ENCODE data around the gene CPT1B.
"Not testable (repeated sequence)": the region's sequence is repeated elsewhere in the genome, so short reads cannot be mapped to it uniquely, and the experiment has no call there.

CPT1B gene

DNA sequence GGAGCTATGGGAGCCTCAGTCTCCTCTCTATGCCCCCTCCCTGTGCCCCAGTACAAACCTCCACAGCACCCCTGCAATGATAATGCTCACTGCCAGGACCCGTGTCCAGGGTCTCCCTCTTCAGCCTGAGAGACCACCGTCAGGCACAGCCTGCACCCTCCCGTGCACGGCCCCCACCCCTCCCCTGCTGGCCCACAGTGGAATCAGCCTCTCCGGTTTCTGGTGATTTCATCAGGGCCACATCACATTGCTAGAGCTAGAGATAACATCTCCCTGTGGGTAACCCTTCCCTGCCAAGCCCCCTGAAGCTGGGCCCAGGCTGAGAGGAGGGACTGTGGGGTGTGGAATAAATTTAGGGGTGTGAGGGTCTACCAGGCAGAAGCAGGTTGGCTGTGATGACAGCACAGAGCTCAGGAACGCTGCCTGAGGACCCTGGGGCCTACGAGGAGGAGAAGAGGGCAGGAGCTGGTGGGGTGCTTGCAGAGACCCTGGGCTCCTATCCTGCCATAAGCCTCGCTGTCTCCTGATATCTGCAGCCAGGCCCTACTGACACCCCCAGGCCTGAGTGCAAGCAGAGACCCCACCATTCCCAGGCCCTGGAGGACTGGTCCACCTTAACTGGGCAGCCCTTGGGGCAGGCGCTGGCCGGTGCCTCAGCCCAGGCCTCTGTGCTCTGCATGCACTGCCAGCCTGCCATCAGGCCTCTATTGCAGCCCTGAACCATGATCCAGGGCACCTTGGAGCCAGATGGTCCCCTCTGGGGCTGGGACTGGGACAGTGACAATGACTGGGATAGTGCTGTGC, 32.5 kb downstream of the CPT1B start, which contains the start of gene KLHDC7B:
KLHDC7B (plus strand) TSS at position 378 of the 804 bp plus-strand sequence; CDS start at position 723, 345 bp downstream.
- no peak for DNase-seq (ENCODE audit: low spot score)

DNA sequence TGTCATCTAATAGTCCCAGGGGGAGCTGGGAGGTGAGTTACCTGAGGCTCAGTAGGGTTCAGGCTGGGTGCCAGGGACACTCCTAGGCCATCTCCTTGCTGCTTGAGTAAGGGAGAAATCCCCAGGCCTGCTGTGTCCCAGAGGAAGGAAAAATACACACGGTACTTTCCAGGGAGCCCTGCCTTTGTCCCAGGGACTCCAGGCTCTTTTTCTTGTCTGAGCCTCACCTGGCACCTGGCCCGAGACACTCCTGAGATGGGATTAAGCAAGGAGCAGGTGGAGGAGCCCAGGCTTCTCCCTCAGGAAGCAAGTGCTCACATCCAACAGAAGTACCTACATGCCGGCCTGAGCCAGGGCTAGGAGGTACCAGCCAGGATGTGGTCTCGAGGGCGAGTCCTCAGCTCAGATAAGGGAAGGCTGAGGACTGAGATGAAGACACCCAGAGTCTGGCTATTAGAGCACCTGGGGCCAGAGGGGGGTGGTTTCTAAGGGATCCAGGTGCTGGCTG, 33.4 kb downstream of the CPT1B start:
- DNase-seq (ENCODE audit: low spot score), result no peak

DNA sequence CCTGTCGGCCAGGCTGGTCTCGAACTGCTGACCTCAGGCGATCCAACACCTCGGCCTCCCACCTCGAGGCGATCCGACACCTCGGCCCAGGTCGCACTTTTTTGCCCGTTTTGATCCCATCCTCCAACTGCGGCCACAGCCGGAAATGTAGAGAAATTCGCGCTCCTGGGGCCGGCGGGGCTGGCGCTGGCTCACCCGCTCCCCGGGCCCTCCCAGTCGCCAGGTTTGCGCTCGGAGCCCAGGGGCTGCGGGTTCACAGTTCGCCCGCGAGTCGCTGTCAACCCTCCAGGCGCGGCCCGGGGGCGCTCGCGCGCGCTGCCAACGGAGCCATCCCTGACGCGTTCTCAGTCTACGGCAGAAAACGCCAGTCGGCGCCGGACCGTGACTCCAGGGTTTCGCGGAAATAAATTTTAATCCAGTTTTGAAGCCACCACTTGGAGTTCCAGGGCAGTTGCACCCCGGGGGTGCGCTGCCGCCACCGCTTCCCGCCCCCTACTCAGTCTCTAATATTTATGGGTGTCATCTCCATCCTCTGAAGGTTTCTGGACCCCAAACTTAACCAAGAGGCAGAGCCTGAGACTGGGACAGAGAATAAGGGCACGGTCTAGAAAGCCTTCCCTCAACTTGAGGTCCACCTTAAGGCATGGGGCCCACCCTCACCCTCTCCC, 34.0 kb downstream of the CPT1B start:
- peak; percentile 33 for DNase-seq (ENCODE audit: low spot score)

DNA sequence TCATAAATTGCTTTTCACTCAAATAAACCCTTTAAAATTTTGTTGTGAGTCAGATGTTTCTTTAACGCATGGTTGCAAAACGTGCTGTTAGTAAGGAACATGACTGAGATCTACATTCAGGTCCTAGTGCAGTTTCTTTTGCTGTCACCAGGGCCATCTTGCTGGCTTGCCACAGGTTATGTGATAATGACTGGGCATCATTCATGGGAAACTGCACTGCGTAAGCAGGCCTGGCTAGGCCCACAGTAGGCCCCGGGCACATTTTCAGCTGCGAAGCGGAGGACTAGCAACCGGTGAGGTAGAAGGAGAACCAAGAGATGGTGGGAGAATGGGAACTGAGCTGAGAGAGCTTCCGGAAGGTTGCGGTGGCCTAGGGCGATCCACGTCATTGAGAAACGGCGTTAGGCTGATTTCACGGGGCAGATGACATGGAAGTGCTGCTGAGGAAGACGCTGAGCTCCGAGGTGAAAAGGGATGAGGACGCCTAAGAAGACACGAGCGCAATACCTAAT, 35.8 kb downstream of the CPT1B start:
- DNase-seq (ENCODE audit: low spot score), result no peak

DNA sequence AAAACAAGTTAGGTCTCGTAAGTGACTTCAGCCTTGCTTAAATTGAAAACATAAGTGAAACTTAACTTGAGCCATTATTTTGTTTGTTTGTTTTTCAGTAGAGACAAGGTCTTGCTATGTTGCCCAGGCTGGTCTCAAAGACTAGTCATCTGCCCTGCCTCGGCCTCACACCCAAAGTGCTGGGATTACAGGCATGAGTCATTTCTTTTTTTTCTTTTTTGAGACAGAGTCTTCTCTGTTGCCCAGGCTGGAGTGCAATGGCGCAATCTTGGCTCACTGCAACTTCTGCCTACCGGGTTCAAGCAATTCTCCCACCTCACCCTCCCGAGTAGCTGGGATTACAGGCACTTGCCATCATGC, 36.6 kb downstream of the CPT1B start:
- not testable (repeated sequence) for DNase-seq (ENCODE audit: low spot score)

DNA sequence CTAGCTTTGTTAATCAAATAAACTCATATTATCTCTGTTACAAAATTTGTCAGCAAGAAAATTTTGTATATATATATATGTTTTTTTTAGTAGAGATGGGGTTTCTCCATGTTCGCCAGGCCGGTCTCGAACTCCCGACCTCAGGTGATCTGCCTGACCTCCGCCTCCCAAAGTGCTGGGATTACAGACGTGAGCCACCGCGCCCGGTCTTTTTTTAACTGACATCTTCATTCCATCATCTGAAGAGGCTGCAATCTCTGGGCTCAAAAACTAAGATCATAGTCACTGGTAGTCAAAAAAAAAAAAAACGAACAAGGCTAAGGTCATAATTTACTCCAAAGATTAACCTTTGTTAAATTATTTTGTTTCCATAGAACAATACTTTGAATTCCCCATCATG, 37.8 kb downstream of the CPT1B start:
- DNase-seq (ENCODE audit: low spot score), result no peak

DNA sequence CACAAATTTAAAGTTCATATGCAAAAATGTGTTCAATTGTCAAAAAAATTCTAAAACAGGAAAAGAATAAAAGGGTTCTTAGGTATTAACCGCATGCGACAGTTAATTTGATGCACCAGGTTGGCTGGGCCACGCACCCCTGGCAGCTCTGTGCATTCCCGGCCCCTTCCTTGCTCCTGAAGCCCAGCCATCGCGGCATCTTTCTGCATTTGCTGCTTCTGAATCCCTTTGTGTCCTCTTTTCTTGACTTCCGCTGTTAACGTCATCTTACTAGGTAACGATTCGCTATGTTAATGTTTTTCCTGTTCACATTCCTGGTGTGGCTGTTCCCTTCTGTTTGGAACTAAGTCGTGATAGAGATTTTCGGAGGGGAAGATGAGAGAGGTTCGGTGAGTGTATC, 40.5 kb downstream of the CPT1B start:
- no peak for DNase-seq (ENCODE audit: low spot score)

DNA sequence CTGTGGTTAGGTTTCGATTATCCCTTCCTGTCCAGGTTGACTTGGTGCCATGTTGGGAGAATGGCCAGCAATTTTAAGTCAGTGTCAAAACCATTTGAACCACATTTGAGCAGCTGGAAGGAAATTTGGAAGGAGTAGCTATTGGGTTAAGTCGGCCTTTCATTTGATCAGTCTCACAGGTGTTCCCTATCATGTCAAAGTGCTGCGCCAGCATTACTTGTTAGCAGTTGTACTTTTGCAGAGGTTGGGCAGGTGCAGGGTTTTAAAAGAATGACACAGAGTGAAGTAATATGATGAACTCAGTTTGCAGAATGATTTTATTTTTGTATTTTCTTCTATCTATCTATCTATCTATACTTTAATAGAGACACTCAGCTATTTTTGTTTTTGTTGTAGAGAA, 42.0 kb downstream of the CPT1B start:
- no peak for DNase-seq (ENCODE audit: low spot score)

DNA sequence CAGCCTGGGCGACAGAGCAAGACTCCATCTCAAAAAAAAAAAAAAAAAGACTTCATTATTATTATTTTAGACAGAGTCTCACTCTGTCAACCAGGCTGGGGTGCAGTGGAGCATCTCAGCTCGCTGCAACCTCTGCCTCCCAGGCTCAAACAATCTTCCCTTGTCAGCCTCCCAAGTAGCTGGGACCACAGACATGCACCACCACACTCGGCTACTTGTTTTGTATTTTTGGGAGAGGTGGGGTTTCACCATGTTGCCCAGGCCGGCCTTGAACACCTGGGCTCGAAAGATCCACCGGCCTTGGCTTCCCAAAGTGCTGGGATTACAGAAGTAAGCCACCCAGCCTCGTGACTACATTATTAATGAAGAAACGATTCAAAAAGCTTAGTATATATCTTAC, 43.1 kb downstream of the CPT1B start:
- no peak for DNase-seq (ENCODE audit: low spot score)

DNA sequence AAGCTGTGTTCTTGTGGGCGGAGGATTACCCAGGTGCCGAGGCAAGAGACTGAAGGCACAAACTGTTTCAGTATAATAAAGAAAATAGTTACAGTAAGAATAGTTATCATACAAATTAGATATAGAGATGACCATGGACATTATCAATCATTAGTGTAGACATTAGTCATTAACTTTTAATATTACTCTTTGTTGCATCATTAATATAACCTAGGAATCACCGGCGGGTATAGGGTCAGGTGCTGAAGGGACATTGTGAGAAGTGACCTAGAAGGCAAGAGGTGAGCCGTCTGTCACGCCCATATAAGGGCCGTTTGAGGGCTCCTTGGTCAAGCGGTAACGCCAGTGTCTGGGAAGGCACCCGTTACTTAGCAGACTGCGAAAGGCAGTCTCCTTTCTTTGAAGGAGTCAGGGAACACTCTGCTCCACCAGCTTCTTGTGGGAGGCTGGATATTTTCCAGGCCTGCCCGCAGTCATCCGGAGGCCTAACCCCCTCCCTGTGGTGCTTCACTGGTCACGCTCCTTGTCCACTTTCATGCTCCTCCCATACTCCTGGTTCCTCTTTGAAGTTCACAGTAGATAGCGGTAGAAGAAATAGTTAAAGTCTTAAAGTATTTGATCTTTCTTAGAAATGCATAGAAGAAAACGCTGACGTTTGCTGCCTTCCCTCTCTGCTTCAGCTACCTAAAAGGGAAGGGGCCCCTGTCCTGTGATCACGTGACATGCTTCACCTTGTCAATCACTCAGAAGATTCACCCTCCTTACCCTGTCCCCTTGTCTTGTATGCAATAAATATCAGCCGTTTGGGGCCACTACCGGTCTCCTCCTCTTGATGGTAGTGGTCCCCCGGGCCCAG, 44.1 kb downstream of the CPT1B start:
- not testable (repeated sequence) for DNase-seq (ENCODE audit: low spot score)

DNA sequence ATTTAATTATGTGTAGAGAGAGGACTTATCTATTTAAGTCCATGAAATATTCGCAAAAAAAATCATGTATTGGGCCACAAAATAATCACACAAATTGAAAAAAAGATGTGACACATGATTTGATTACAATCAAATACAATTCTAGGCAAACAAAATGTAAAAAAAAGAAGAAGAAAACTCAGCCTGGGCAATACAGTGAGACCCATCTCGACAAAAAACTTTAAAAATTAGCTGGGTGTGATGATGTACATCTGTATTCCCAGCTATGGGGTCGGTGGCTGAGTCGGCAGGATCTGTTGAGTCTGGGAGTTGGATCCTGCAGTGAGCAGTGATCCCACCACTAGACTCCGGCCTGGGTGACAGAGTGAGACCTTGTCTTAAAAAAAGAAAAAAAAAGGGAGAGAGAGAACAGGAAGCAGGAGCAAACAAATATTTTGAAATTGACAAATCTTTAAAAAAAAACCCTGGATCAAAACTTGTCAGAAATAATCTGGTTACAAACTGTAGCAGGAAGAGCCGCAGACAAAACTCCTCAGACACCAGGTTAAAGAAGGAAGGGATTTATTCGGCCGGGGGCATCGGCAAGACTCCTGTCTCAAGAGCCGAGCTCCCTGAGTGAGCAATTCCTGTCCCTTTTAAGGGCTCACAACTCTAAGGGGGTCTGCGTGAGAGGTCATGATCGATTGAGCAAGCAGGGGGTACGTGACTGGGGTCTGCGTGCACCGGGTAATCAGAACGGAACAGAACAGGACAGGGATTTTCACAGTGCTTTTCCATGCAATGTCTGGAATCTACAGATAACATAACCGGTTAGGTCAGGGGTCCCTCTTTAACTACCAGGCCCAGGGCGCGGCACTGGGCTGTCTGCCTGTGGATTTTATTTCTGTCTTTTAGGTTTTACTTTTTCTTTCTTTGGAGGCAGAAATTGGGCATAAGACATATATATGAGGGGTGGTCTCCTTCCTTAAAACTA, 45.1 kb downstream of the CPT1B start:
- DNase-seq (ENCODE audit: low spot score), result no peak

DNA sequence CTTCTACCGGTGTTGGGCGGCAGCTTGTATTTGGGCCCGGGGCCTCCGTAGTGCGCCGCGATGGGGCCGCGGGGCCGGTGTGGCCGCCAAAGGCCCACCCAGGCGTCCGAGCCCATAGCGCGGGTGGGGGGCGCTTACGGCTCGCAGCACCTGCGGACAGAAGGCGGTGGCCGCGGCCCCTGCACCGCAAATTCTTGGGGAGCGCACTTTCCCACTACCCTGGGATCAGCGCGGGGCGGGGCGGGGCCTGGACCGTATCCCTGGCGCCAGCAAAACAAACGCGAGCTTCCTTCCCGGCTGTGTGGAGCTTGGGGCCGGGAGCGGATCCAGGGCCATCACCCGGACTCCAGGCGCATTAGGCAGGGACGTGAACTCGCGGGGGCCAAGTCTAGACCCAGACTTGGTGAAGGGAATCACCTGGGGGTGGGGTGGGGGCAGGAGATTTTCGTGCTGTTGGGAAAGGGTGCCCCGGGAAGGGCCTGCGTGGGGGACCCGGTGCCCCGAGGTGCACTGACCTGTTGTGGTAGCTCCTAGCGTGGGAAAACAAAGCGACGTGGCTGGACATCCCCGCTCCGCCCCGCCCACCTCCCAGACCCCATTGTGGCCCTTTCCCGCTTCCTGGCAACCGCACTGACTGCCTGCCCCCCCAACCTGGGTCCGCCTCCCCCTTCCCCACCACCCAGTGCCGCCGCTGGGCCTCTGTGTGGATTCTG, 46.1 kb downstream of the CPT1B start:
- DNase-seq (ENCODE audit: low spot score), result peak; percentile 33

DNA sequence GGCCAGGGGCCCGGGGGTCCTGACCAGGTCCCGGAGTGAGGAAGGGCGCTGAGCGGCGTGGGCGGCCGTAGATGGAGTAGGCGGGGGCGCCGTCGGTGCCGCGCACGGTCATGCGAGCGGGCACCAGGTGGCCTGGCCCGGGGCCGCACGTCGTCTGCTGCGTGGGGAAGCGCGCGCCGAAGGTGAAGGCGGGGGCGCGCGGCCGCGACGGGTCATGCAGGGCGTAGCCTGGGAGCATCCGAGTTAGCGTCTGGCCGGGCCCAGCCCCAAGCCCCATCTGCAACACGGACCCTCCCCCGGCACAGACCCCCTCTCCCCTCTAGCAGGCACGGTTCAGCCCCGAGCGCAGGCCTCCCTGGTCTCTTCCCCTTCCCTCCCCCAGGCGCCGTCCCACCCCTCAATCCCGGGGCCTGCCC, 46.7 kb downstream of the CPT1B start:
- DNase-seq (ENCODE audit: low spot score), result no peak

DNA sequence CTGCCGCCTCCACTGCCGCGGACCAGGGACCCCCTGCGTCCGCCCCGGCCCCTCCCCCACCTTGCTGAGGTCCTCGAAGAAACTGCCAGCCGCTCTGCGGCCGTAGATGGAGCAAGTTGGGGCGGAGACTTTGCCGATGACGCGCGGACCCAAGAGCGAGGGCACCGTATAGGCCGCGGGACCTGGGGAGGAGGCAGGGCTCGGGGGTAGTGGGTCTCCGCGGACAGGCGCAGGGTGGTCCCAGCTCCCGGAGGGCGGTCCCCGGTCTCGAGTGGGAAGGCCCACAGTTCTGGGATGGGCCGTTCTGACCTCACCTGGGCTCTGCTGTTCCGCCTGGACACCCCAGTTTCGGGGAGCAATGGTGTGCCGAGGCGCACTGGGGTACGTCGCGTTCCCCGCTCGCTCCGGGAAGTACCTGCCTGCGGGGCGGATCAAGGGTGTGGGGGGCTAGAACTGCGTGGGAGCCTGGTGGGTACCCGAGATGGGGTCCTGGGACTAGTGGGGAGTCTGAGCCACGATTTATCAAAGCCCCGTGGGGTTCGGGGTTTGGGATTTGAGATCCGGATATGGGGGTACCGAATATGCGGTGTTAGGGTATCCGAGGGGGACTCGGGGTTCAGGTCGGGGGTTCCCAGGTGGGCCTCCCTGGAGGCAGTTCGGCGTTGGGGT, 47.2 kb downstream of the CPT1B start:
- DNase-seq (ENCODE audit: low spot score), result peak; percentile 29

DNA sequence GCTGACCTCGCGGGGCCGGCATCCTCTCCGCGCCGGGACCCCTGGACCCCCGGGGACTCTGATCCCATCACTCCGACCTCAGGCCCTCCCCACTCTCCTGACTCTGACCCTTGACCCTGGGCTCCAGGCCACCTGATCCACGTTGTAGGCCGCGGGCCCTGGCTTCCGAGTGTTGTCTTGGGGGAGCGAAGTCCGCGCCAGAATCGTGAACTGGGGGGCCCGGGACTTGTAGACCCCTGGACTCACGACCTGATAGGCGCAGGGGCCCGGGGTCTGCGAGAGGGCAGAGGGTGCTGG, 47.7 kb downstream of the CPT1B start:
- DNase-seq (ENCODE audit: low spot score), result no peak

DNA sequence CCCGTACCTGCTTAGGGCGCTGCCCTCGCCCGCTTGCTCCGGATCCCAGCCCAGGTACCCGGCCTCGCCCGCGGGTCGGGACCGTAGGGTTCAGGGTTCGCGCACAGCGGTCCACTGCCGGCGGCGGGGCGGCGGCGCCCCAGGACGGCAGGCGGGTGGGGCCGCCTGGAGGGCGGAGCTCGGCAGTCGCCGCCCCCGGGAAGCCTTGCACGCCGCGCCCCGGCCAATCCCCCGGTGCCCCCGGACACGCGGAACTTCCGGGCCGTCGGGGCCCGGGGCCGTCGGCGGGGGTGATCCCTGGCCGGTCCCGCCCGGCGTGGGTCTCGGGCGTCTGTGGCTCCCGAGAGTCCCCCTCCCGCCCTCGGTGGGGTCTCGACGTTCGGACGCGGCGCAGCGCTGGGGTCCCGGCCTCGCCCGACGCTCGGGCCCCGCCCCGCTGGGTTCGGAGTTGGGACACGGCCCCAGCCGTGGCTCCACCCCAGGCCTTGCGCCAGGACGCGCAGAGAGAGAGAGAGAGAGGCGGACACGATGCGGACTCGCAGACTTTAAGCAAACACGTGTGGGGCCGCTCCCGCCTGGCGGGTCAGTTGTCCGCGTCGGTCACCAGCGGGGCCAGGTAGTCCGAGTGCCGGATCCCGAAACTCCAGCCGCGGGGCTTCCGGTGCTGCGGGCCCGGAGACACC, 48.2 kb downstream of the CPT1B start, which contains the start of gene TYMP:
TYMP (minus strand) TSS at position 116 of the 683 bp plus-strand sequence. CDS start 303 bp downstream, outside the sequence.
- DNase-seq (ENCODE audit: low spot score), result no peak

DNA sequence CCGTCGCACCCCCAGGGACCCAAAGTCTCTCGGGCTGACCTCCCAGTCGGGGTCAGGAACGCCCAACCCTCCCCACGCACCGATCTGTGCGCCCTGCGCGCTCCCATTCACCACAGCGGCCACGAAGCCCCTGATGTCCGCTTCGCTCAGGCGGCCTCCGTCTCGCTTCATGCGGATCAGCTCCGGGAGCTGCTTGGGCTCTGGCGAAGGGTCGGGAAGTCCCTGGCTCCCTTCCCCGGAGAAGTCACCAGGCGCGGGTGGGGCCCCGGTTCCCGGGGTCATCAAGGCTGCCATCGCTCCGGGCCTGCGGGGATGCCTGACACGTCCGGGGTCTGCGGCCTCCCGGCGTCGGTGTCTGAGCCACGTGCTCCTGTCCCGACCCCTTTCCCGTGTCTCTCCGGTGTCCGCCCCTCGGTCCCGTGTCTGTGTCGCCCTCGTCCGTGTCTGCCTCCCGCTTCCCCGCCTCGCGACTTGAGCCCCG, 48.8 kb downstream of the CPT1B start:
- no peak for DNase-seq (ENCODE audit: low spot score)

DNA sequence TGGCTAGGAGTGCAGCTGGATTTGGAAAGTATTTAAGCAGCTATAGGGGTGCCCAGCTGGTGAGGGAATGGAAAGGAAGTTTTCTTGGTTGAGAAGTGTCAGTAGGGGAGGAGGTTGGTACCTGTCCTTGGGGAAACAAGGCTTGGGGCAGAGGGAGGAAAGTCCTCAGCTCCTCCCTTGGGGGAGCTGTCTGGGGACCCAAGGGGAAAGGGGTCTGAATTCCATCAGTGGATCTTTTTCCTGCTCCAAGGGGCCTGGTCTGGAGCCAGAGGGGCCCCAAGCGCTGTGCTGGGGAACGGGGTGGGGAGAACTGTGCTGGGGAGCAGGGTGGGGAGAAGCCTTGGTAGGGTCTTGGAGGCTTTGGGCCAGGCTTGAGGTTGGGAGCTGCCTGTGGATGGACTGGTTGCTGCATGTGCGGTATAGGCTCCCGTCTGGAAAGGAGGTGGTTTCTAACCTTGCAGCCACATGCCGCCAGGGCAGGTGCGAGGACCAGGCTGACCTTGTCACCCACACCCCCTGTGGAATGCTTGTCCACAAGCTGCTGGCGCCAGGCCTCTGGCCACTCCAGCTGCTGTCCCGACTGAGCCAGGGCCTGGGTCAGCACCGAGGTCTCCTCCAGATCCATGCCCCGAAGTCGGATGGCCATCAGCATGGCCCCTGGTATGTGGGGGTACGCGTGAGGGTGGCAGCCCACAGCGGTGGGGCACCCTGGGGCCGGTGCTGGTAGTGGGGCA, 49.4 kb downstream of the CPT1B start:
- DNase-seq (ENCODE audit: low spot score), result no peak

All from cerebellar cortex (tissue), 1 donor.